ENCODE results near the gene KCTD1.

DNA sequence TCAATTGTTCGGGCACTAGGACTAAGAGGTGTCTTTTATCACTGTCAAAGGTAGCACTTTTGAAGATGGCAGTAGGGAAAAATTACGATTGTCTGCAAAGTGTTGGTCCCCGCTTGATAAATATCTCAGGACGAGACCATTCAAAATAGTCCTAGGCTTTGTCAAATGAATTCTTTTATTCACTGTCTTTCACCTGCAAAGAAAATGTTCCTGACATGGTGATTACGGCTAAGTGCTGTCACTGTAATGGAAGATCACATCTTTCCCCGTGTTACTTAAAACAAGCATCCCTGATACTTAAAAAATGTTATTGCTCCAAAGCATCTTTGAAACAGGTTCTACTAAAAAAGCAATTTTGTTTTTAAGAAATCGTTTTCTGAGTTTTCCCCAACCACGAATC lies 71.7 kb downstream of the KCTD1 start:
- TF ChIP-seq, protein P1, sequence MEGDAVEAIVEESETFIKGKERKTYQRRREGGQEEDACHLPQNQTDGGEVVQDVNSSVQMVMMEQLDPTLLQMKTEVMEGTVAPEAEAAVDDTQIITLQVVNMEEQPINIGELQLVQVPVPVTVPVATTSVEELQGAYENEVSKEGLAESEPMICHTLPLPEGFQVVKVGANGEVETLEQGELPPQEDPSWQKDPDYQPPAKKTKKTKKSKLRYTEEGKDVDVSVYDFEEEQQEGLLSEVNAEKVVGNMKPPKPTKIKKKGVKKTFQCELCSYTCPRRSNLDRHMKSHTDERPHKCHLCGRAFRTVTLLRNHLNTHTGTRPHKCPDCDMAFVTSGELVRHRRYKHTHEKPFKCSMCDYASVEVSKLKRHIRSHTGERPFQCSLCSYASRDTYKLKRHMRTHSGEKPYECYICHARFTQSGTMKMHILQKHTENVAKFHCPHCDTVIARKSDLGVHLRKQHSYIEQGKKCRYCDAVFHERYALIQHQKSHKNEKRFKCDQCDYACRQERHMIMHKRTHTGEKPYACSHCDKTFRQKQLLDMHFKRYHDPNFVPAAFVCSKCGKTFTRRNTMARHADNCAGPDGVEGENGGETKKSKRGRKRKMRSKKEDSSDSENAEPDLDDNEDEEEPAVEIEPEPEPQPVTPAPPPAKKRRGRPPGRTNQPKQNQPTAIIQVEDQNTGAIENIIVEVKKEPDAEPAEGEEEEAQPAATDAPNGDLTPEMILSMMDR (IDR thresholded peaks at IDR 0.05; ENCODE audit: low read depth, low read length, missing input control) = no peak
- TF ChIP-seq RAD21 (IDR thresholded peaks at IDR 0.05) = no peak
